Measurements from ENCODE around the gene PRSS23.
"Not testable (repeated sequence)": the region's sequence is repeated elsewhere in the genome, so short reads cannot be mapped to it uniquely, and the experiment has no call there.

PRSS23 gene, protein sequence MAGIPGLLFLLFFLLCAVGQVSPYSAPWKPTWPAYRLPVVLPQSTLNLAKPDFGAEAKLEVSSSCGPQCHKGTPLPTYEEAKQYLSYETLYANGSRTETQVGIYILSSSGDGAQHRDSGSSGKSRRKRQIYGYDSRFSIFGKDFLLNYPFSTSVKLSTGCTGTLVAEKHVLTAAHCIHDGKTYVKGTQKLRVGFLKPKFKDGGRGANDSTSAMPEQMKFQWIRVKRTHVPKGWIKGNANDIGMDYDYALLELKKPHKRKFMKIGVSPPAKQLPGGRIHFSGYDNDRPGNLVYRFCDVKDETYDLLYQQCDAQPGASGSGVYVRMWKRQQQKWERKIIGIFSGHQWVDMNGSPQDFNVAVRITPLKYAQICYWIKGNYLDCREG

DNA sequence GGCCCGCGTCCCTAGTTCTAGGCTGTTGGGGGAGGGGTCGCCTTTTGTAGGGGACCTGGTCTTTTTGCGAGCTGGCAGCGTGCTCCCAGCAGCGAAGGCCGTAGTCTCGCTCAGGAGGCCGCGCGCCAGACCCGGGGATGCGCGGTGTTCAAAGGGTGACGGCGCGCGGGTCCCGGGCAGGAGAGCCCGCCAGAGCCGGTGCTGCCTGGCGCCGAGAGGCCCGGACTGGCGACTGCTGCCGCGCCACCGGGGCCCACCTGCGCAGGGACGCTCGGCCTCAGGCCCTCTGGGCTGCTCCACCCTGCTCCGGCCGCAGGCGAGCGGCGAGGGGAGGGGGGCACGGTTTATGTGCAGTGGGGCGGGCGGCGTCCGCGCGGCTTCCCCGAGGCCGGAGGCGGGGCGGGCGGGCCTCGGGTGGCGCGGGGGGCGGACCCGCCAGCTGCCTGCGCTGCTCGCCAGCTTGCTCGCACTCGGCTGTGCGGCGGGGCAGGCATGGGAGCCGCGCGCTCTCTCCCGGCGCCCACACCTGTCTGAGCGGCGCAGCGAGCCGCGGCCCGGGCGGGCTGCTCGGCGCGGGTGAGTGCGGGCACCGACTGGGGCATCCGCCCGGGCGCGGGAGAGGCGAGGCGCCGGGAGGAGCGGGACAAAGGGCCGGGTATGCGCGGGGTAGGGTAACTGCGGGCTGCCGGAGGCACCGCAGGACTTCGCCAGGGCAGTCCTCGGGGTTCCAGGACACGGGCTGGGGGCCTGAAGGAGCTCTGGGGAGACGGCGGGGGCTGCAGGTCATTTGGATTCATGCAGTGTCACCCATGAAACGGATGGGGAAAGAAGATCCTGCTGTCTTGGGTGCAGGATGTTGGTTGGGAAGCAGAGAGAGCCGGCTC, at the start of gene PRSS23:
Gene PRSS23 (plus strand): TSS at position 467 of the 884 bp plus-strand sequence. CDS start 7,102 bp downstream, outside the sequence.
- peak; percentile 78 for DNase-seq

DNA sequence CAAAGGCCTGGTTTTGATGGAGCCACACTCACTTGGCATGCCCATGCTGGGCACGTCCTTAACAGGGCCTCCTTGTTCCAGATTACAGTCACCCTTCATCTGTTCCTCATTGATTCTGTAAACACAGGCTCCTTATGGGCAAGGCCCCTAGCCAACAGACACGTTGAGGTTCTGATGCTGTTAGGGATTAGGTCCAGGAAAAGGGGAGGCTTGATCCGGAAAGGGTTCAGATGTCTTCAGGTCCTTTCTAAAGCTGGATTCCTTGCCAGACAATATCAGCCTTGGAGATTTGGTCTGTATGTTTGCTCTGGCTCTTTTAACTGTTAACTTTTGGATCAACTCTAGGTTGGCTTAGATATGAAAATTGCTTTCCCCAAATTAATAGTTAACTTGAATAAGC, 46.9 kb upstream of the PRSS23 start:
- DNase-seq, result no peak

DNA sequence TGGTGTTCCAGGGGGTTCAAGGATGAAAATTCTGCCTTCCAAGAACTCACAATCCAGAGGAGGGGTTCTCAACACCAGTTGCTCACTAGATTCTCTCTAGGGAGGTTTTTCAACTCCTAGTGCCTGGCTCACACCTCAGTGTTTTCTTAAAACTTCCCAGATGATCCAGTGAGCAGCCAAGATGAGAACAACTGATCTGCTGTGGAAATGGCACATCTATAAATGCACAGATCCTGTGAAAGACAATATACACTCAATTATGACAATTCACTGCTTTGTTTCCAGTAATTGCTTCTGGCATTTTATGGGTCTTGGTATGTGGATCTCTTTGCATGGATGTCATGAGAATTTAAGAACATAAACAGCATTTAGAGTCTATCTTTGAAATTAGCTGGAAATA, 45.2 kb upstream of the PRSS23 start:
- no peak for DNase-seq

DNA sequence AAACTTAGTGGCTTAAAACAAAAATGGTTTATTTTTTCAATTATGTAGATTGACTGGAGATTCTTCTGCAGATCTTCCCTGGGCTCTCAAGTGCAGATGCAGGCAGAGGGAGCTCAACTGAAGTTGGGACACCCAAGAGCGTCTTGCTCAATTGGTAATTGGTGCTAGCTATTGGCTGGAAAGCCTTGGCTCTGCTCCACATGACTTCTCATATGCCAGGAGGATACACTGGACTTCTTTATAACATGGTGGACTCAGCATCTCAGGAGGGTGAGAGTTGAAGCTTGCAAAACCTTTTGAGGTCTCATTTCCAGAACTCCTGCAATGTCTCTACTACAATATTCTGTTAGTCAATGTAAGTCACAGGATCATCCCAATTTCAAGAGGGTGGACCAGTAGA, 42.2 kb upstream of the PRSS23 start:
- DNase-seq, result no peak

DNA sequence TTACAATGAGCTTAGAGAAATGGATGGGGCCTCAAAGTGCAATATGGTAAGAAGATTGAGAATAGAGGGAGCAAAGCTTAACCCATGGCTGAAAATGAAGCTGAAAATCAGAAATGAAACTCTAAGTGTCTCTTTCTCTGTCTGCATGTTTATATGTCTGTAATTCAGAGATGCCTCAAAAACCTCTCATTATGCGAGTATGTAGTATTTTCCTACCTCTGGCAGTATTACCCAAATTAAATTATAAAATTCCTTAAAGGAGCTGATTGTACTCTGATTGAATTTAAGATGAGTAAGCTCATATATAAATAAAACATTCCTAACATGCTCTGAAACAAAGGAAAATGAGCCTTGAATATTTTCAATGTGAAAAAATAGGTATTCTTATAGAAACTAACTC, 39.8 kb upstream of the PRSS23 start:
- DNase-seq, result no peak

DNA sequence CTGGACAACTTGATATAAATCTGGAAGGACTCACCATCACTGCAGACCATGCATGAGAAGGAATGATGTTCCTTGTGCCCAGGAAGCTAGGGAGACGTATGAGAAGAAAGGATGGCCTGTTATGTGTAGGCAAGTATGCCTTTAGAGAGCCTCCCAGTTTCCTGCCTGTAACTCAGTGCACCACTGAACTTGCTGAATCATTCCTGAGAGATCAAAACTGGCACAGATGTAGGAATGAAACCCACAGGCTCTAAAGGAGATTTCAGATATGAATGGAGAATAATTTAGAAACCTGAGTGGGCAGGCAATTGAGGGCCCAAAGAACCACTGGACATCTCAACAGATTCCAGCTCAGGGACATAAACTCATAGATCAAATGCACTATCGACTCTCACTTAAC, 38.4 kb upstream of the PRSS23 start:
- DNase-seq, result no peak

DNA sequence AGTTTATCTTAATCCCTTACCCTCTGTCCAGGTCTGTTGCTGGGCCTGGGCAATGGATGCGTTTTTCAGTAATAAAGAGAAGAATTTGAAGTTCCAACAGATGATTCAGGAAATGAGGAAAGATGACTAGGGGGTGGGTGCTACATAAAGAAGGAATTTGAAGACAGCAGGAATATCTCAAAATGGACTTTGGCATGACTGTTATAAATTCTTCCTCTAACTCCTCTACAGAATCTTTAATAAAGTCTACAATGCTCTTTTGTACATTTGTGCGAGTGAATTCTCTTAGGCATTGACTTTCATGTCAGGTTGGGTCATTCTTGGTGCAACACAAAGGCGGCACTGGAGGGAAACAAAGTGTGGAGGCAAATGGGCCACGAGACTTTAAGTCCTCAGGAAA, 35.1 kb upstream of the PRSS23 start:
- DNase-seq, result no peak

DNA sequence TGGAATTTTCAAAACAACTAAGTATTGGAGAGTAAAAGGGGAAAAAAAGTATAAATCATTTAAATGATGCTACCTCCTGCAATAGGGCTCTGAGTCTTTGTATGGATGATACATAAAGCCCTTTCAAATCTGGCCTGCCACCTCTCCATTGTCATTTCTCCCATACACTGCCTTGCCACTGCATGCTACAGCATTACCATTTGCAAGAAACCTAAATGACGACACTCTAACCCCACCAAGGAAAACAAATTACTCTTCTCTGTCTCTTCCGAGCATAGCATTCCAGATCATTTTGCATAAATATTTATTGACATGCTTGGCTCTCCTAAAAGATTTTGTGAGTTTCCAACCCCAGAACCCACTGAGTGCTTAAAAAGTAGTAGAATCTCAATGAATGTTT, 34.5 kb upstream of the PRSS23 start:
- DNase-seq, result no peak

DNA sequence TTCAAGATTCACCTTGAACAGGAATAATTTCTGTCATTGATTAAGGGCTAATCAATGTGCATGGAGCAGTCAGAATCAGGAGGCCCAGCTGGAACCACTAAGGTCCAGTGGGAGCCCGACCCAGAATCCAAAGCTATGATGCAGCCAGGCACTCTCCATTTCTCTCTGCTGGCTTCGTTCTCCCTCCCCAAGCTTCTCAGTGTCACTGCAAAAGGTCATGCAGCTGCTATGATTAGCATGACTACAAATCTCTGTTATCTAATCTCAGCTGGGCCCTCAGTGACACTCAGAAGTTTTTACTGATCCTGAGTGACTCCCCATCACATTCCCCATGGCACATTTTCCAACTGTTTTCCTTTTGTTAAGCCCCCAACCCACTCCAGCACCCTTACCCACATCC, 31.1 kb upstream of the PRSS23 start:
- DNase-seq, result no peak

DNA sequence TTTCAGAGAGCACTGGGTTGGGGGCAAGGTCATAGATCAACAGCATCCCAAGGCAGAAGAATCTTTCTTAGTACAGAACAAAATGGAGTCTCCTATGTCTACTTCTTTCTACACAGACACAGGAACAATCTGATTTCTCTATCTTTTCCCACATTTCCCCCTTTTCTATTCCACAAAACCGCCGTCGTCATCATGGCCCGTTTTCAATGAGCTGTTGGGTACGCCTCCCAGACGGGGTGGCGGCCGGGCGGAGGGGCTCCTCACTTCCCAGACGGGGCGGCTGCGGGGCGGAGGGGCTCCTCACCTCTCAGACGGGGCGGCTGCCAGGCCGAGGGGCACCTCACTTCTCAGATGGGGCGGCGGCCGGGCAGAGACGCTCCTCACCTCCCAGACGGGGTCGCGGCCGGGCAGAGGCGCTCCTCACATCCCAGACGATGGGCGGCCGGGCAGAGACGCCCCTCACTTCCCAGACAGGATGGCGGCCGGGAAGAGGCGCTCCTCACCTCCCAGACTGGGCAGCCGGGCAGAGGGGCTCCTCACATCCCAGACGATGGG, 29.8 kb upstream of the PRSS23 start:
- DNase-seq, result not testable (repeated sequence)

DNA sequence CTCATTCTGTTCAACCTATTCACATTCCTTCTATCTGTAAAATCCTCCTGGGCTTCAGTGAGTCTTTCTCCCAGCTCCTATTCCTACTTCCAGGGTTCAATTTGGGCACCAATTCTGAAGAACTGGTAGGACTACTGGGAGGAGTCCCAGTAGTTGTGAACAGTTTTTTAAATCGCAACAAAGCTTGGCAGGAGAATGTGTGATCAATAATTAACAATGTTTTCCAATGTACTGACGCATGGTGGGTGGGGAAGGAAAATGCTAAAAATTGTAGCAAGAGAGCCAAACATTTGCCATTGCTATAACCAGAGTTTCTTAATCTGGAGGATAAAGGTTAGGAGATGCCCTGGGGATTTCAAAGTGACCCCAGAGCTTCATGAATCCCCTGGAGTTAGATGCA, 27.3 kb upstream of the PRSS23 start:
- no peak for DNase-seq

DNA sequence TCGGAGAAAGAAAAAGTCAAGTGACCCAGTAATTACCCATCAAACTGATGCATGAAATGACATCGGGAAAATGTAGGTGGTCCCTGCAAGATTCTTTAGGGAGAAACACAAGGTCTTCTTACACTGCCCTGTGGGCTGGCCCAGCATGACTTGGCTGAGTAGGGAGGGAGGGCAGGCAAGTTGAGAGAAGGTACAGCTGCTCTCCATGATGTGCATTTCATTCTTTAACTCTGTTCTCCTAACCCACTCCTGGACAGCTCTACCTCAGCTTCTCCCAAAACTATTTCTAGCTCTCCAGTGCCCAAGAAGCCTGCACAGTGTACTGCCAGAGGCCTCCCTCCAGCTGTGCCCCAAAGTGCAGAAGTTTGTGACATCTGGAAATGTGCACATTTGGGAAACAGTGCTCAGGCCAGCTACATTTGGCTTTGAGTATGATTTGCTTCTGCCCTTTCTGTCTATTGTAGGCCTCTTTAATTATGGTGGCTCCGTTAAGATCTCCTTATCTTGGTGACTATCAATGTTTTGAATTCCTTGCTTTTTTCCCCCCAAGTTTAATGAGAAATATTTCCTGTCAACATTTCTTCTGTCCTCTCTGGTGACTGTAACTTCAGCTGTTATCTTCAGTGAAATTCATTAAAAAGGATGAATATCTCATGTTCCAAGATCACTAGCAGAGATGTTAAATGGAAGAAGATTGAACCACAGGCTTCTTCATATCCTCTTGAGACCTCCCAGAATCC, 26.7 kb upstream of the PRSS23 start:
- no peak for DNase-seq

DNA sequence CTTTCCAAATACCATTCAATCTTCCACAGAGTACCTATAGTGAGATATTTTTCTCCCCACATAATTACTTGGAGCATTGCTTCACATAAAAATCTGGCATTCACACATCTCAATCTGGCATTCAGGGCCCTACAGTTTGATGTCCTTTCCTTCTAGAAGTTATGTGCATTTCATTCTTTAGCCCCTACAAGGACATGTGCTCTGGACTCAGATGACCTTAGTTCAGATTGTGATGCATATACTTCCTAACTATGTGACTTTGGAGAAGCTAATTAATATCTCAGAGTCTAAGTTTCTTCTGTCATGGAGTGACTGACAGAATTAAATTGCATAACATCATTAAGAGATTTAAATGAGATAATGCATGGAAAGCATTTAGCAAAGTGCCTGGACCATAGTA, 25.9 kb upstream of the PRSS23 start:
- no peak for DNase-seq

DNA sequence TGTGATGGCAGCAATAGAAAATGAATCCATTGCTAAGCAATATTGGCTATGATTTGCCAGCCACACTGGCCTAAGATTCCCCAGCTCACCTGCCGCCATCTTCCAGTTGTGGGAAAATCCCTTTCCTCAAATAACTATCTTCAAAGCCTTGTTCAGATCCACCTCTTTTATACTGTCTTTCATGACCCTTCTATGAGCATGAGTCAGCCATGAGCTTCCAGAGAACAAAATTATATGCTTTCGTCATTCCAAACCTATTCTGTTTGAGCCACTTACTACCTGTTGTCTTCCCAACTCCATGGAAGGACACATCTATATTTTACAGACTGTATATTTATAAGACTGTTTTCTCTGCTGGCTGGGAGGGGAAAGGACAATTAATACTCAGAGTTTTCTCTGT, 25.0 kb upstream of the PRSS23 start:
- no peak for DNase-seq

DNA sequence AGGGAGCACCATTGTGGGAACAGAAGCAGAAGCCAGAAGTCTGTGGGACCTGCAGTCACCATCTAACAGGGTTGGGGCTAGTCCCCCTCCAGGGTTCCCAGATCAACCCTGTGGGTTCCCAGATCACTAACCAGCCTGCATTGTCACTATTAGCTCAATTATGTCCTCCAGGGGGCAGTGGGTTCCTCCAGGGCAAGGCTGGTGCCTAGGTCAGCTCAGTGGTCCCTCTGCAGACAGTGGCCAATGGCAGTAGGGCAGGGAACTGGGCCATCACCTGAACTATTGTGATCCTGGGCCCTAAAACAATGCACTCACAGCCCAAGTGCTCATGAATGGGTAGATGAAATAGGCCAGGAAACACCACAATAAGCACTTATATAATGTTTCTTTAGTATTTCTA, 18.8 kb upstream of the PRSS23 start:
- DNase-seq, result no peak

DNA sequence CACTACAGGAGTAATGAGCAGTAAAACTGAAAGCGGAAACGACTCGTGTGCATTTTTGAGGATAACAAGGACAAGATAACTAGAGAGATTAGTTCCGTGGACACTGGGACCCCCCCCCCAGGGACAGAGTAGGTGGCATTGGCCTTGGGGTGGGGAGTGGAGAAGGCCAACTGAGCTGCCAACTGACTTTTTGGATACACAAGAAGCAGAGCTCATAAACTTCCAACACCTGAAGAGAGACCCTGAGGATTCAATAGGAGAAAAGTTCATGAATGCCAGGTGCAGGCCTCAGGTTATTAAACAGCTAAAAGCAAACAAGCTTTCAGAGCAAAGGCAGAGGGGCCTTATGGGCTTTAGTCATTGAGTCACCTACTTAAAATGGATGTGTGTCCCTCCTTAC, 17.6 kb upstream of the PRSS23 start:
- no peak for DNase-seq

DNA sequence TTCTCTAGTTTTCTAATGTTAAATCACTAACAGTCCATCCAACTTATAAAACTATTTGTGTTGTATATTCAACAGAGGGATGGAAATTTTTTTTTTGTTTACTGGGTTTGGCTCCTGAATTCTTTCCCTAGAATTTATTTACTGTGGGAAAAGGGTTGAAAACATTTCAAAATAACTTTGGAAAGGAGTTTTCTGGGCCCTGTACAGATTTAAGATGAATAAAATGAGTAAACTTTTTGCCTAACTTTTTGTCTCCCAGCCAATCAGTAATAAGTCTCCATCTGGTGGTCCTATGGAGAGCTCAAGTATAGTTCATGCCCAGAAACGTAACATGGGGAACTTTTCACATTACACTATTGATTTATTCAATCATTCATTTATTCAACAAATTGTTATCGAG, 16.7 kb upstream of the PRSS23 start:
- DNase-seq, result no peak

DNA sequence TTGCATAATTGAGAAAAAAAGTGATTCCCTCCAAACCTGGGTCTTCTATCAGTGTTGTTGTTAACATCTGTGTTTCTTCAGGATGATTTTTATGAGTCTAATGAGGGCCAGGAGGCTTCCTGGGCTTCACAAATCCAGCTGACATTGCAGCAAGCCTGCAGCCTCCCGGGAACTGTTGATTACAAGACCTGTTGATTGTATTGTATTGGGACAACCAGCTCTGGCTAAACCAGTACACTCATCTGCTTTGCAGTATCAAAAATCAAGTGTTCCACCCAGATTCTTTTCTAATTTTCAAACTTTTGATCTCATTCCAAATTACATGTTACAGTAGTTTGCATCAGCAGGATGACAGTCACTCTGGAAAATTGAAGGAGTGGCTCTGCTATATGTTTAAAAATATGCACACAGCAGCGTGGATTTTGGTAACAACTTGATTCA, 16.1 kb upstream of the PRSS23 start:
- DNase-seq, result no peak

DNA sequence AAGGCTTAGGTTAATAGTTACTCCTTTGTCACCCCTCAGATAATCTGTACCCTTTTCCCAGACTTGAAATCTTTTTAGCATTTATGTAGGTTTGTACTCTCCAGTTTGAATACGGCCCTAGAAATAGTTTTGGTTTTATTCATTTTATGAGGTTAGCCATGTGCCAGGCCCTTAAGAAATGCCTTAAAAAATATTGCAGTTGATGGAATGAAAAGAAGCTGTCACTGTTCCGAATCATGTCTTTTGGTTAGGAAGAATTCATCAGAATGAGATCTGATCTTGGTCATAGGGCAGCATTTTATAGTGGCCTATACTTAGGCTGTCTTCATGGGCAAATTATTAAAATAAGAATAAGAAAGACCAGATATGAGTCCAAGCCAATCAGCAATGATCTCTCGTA, 14.8 kb upstream of the PRSS23 start:
- DNase-seq, result no peak

DNA sequence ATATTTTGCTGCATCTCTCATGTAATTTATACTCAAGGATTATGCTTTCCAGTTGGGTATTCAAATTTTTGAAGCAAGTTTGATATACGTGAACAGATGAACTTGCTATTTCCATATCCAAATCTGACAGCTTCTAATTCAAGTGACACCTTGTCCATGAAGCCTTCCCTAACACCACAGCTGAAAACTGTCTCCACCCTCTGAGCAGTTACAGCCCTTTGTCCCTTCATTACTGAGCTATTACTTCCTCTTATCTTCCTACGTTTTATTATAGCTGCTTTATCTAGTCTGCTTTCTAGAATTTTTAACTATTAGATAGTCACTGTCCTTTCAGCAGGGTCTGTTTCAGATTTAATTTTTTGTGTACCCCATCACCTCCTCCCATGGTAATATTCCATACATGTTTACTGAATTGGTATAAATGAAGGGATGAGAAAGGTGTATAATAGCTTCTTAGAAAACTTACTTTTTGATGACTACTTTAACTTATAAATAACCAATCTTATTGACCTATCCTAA, 13.3 kb upstream of the PRSS23 start:
- no peak for DNase-seq

DNA sequence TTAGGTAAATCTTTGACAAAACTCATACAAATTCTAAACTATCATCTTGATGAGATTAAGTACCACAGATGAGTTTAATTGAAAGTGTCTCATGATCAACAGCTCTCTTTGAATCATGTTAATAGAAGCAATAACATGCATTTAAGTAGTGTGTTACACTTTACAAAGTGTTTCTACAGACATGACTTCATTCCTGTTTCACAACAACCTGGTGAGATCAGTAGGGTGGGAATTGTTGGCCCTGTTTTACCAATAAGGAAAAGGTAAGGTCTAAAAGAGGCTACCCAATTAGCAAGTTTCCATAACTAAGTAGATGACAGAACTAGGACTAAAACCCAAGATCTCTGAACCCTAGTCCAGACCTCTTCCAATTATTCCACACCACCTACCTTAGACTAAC, 12.7 kb upstream of the PRSS23 start:
- DNase-seq, result no peak

DNA sequence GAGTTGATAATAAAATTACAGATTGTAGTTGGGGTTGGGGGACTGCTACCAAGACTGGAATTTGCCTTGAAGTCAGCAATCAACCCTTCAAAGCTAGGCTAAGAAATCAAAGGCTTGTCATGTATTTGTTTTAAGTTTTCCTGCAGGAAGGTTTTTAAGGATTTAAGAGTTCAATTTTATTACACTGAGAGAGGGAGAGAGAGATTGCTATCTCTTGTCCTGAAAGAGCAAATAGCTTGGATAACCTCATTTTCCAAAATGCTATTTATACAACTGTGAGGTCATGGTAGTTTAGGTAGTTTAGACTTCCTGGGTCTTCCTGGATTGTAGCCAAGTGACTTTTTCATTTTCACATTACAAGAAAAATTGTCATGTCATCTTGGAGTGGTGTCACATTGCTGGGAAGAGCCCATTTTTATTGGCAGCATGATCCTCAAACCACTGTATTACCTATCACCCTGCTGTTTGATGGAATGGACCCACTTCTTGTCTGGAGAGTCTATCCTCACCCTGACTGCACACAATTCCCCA, 10.1 kb upstream of the PRSS23 start:
- no peak for DNase-seq
